ENCODE measurements around the gene RSF1.
"Not testable (repeated sequence)": the region's sequence is repeated elsewhere in the genome, so short reads cannot be mapped to it uniquely, and the experiment has no call there.

RSF1 gene

GRCh38 chr11:77687088-77687487, 133.4 kb downstream of the RSF1 start:
- DNase-seq (ENCODE audit: low spot score) = no peak

- DNase-seq (ENCODE audit: low spot score) = no peak
Measured at GRCh38 chr11:77677138-77677537, 143.4 kb downstream of the RSF1 start.

GRCh38 chr11:77672264-77672663, 148.3 kb downstream of the RSF1 start:
- no peak for DNase-seq (ENCODE audit: low spot score)

GRCh38 chr11:77669848-77670511, 150.5 kb downstream of the RSF1 start:
- DNase-seq (ENCODE audit: low spot score) = no peak

GRCh38 chr11:77668760-77669159, 151.8 kb downstream of the RSF1 start:
- DNase-seq (ENCODE audit: low spot score) = no peak

- no peak for DNase-seq (ENCODE audit: low spot score)
Measured at GRCh38 chr11:77665240-77665965, 155.1 kb downstream of the RSF1 start.

- peak; percentile 10 for DNase-seq (ENCODE audit: low spot score)
Measured at GRCh38 chr11:77661670-77662069, 158.9 kb downstream of the RSF1 start.

- peak; percentile 22 for DNase-seq (ENCODE audit: low spot score)
Measured at GRCh38 chr11:77660947-77661346, 159.6 kb downstream of the RSF1 start.

GRCh38 chr11:77658213-77659013, 162.1 kb downstream of the RSF1 start:
- DNase-seq (ENCODE audit: low spot score) = no peak

GRCh38 chr11:77656362-77656761, 164.2 kb downstream of the RSF1 start:
- DNase-seq (ENCODE audit: low spot score) = no peak

GRCh38 chr11:77654770-77655434, 165.6 kb downstream of the RSF1 start:
- DNase-seq (ENCODE audit: low spot score) = no peak

GRCh38 chr11:77650123-77650522, 170.4 kb downstream of the RSF1 start:
- no peak for DNase-seq (ENCODE audit: low spot score)

- no peak for DNase-seq (ENCODE audit: low spot score)
Measured at GRCh38 chr11:77647654-77648305, 172.7 kb downstream of the RSF1 start.

GRCh38 chr11:77644887-77645286, 175.6 kb downstream of the RSF1 start:
- DNase-seq (ENCODE audit: low spot score) = no peak

- no peak for DNase-seq (ENCODE audit: low spot score)
Measured at GRCh38 chr11:77642228-77642627, 178.3 kb downstream of the RSF1 start.

GRCh38 chr11:77637345-77638165, 183.0 kb downstream of the RSF1 start, which contains the start of gene CLNS1A:
TSS of gene CLNS1A (minus strand) at chr11:77637794. CDS start at chr11:77637714, 80 bp downstream.
- peak; percentile 72 for DNase-seq (ENCODE audit: low spot score)

- DNase-seq (ENCODE audit: low spot score) = no peak
Measured at GRCh38 chr11:77636731-77637344, 183.7 kb downstream of the RSF1 start.

- not testable (repeated sequence) for DNase-seq (ENCODE audit: low spot score)
Measured at GRCh38 chr11:77633926-77634325, 186.6 kb downstream of the RSF1 start.

- no peak for DNase-seq (ENCODE audit: low spot score)
Measured at GRCh38 chr11:77630157-77630710, 190.3 kb downstream of the RSF1 start.
